Measurements from ENCODE around the gene DHRS4.
A peak's percentile ranks its signal among the peaks of the same experiment; 100 is the strongest.
"Not testable (repeated sequence)": the region's sequence is repeated elsewhere in the genome, so short reads cannot be mapped to it uniquely, and the experiment has no call there.

The DHRS4 gene

DNA sequence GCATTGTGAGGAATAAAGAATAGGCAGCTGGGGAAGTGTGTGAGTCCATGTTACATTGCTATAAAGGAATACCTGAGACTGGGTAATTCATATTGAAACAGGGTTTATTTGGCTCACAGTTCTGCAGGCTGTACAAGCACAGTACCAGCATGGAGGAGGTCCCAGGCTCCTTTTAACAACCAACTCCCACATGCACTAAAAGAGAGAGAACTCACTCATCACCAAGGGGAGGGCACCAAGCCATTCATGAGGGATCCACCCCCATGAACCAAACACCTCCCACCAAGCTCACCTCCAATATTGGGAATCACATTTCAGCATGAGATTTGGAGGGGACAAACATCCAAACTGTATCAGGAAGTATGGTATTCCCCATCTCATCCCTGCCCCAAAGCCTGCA, 11.9 kb upstream of the DHRS4 start:
- DNase-seq: no peak

DNA sequence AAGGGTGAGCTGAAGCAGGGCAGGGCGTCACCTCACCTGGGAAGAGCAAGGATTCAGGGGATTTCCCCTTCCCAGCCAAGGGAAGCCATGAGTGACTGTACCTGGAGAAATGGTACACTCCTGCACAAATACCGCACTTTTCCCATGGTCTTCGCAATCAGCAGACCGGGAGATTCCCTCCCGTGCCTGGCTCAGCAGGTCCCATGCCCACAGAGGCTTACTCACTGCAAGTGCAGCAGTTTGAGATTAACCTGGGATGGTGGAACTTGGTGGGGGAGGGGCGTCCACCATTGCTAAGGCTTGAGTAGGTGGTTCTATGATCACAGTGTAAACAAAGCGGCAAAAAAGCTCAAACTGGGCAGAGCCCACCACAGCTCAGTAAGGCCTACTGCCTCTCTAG, 11.0 kb upstream of the DHRS4 start:
- no peak for DNase-seq

DNA sequence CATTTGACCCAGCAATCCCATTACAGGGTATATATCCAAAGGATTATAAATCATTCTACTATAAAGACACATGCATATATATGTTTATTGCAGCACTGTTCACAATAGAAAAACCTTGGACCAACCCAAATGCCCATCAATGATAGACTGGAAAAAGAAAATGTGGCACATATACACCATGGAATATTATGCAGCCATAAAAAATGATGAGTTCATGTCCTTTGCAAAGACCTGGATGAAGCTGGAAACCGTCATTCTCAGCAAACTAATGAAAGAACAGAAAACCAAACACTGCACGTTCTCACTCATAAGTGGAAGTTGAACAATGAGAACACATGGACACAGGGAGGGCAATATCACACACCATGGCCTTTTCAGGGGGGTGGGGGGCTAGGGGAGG, 4.5 kb upstream of the DHRS4 start:
- not testable (repeated sequence) for DNase-seq

DNA sequence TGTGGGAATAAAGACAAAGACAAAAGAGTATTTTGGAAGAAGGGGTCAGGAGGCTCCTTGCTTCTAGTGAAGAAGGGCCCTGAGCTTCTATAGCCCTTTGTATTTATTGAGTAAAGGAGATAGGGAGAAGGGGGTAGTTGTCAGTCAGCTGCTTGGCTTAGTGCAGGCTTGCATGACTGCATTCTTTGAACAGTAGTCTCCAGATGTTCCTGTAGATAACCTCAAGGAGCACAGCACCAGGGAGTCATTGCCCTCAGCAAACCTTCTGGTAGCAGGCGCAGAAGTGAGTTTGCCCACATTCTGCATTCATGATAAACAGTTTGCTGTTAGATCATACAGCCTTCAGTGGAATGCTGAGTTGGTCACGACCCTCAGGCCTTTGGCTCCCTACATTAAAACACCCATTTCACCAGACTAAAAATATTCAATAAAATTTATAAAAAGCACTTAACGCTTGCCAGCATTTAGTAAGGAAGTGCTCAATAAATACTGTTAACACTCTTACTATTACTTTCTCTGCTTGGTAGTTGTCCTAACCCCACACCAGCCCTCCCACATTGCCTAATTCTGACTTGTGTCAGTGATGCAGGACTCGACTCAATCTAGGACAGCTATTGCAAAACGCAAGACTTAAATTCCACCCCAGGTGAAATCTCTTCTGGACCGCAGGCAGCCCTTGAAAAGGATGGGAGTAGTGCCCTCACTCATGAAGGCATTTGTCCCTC, 3.0 kb upstream of the DHRS4 start:
- DNase-seq: no peak

DNA sequence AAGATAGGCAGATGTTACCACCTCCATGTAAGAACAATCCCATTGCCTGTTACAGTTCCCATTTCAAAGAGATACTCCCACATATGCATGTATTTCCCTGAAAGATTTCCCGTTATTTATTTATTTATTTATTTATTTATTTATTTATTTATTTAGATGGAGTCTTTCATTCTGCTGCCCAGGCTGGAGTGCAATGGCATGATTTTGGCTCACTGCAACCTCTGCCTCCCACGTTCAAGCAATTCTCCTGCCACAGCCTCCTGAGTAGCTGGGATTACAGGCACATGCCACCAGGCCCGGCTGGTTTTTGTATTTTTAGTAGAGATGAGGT, 2.5 kb upstream of the DHRS4 start:
- DNase-seq: not testable (repeated sequence)

DNA sequence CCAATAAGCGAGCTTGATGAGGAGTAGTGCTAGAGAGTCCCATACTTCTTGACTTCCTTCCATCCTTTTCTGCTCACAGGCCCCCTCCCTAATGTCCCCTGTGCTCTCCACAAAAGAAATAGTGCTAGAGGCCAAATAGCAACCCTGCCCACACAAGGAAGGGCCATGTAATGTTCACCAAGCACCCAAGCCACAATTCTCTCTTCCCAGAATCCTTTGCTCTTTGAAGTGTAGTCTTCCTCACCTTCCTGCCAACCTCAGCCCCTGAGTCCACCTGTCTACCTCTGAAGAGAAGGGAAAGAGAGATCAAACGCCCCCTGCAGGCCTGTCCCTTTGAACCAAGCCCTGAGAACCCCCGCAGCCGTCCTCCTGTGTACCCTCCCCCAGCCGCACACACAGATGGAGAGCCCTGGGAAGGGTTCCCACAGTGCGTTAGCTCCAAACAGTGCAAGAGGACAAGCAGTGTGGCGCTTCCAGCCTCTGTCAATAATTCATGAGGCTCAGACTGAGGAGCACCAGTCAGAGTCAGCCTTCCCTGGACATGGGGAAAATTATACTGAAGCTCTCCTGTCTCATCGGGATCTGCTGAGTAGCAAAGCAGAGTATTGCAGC, 1.9 kb upstream of the DHRS4 start:
- no peak for DNase-seq

DNA sequence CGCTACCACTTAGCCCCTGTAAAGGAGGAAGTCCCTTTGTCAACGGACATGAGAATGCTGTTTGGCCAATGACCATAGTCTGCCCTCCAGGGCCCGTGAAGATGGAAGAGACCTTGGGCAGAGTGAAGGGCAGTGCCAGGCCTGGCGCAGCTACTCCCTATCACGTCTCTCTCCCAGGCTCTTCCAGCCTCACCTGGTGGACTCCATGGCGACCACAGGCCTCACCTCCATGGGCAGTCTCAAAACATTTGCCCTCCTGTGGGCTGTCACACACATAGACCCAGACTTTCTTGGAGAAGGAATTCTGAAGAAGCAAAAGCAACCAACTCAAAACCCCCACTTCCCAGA, 480 bp upstream of the DHRS4 start:
- DNase-seq: not testable (repeated sequence)

DNA sequence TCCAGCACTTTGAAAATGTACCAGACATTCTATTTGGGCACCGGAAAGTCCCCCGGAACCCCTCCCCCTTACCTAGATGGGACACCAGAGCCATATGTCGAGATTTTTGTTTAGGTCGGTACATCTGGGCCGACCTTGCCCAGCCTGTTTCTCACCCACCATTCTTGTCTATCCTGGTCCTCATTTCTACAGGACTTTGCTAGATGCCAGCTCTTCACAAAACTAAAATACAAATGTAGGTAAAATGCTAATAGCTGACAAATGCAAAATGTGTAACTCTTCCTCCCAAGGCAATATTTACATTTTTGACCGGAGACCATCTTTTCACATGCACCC, 677 bp downstream of the DHRS4 start:
- not testable (repeated sequence) for DNase-seq

DNA sequence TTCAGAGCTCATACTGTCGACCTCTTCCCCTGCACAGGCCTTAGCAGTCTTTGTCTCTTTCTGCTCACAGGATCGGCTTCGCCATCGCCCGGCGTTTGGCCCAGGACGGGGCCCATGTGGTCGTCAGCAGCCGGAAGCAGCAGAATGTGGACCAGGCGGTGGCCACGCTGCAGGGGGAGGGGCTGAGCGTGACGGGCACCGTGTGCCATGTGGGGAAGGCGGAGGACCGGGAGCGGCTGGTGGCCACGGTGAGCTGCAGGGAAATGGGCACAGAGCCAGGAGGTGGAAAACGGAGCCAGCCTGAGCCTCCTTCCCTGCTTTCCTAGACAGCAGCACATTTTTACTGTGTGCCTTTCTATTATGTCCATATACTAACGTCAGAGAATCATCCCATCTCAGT, 1.4 kb downstream of the DHRS4 start:
- not testable (repeated sequence) for DNase-seq

DNA sequence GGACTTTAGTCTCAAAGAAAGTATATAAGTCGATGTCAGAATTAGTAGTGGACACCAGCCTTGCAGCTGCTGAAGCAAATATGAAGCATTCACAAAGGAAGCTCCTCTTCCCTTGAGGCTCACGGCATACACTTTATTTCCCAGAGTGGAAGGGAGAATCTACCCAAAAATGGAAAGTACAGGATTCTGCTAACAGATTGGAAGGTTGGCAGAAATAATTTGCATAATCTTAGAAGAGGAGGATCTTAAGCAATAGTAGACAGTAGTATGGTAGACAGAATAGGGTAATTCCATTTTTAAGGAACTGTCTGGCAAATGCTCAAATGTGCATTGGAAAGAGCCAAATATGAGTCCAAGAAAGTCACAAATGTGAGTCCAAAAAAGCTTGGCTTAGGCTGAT, 2.2 kb downstream of the DHRS4 start:
- not testable (repeated sequence) for DNase-seq

DNA sequence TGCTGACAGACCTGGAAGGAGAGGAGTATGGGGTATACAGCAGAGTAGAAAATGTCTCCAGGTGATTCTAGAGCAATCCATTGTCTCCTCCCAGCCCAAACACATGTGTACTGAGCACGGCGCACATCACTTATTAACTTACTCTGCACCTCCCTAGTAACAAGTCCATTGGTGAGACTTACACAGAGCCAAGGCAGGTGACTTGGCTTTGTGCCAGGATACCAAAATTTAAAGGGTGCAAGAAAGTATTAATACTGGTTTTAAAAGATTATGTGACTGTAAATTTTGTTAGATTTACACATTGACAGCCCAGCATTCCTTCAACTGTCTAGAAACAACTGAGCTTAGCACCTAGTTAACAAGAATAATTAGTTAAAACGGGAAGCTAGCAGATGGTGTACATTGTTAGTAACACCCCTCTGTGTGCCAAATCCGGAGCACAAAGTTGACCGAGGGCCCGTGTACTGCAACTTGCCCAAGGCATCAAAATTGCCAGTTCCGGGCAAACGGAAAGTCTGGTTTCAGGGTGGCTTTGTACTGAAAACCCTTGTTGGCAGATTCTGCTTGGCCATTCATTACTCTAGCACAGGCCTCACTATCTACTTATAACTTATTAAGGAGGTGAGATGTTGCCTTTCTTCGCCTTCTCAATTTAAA, 4.5 kb downstream of the DHRS4 start:
- not testable (repeated sequence) for DNase-seq

DNA sequence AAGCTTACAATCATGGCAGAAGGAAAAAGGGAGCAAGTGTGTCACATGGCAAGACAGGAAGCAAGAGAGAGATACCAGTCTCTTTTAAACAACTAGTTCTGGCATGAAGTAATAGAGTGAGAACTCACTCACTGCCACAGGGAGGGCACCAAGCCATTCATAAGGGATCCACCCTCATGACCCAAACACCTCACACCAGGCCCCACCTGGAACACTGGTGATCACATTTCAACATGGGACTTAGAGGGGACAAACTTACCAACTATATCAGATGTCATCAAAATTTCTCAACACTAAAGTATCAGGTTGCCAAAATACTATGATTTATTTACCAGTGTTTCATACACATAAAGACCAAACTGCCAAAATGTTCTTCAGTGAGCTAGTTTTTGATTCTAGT, 7.3 kb downstream of the DHRS4 start:
- not testable (repeated sequence) for DNase-seq

DNA sequence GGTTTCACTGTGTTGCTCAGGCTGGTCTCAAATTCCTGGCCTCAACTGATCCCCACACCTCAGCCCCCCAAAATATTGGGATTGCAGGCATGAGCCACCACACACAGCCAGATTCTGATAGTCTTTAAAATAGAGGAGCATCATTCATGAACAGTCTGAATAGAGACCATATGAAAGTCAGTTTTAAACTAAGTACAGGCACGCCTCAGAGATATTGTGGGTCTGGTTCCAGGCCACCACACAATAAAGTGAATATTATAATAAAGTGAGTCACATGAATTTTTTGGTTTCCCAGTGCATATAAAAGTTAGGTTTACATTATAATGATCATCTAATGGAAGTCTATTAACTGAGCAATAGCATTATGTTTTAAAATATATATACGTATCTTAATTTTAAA, 8.1 kb downstream of the DHRS4 start:
- DNase-seq: not testable (repeated sequence)

DNA sequence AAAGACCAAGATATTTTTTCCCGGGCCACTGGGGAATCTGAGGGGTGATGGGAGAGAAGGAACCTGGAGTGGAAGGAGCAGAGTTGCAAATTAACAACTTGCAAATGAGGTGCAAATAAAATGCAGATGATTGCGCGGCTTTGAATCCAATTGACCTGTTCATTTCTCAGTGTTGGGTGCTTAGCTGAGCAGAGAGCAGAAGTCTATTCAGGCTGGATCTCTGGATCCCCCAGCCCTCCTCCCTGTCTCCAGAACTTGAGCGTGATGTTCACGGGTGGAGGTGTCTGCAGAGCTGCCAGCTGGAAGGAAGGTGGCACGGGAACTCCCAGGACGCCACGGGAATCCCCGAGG, 15.5 kb downstream of the DHRS4 start:
- not testable (repeated sequence) for DNase-seq

DNA sequence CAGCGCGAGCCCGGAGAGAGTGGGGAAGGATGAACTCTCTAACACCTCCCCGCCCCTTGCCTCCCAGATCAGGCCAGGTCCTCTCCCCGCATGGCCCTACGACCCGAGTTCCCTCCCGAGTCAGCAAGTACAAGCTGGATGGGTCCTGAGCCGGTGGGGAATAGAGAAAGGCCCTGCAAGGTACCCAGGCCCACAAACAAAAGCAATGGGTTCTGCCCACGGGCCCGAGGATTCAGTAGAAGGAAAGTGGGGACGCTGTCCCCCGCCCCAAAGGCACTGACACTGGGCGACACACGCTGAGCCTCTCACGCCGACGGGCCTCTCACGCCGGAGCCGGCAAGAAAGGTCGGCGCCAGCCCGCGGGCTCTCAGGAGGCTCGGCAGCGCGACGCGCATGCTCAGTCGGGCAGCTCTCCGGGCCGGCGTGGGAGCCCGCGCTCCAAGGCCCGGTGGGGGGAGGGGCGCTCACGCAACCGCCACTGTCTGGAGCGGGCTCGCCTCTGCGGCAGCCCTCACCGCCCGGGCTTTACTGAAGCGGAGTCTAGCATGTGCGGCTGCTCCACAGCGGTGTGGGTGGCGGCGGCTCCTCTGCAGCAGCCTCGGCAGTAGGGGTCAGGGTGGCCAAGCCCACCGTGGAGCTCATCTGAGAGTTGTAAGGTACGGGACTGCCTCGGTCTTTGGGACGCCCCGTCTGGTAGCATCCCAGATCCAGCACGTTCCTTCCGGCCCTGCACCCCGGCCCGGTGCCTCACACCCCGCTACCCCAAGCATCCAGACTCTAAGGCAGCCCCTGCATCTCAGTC, 16.1 kb downstream of the DHRS4 start:
- DNase-seq: peak; percentile 36

DNA sequence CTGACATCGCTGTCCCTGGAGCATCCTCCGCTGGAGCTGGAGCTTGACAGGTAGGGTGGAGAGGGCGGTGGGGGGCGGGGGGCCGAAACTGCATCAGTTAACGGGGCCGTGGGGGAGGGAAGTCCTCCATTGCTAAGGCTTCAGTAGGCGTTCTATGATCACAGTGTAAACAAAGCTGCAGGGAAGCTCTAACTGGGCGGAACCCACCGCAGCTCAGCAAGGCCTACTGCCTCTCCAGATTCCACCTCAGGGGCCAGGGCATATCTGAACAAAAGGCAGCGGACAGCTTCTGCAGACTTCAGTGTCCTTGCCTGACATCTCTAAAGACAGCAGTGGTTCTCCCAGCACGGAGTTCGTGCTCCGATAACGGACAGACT, 16.7 kb downstream of the DHRS4 start:
- not testable (repeated sequence) for DNase-seq

DNA sequence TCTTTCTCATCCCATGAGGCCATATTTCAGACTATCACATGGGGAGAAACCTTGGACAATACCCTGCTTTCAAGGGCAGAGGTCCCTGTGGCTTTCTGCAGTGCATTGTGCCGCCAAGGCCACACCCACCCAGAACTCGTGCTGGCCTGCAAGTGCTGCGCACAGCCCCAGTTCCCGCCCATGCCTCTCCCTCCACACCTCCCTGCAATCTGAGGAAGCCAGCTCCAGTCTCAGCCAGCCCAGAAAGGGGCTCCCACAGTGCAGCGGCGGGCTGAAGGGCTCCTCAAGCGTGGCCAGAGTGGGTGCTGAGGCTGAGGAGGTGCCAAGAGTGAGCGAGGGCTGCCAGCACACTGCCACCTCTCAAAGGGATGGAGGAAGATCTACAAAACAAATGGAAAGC, 19.6 kb downstream of the DHRS4 start:
- not testable (repeated sequence) for DNase-seq

DNA sequence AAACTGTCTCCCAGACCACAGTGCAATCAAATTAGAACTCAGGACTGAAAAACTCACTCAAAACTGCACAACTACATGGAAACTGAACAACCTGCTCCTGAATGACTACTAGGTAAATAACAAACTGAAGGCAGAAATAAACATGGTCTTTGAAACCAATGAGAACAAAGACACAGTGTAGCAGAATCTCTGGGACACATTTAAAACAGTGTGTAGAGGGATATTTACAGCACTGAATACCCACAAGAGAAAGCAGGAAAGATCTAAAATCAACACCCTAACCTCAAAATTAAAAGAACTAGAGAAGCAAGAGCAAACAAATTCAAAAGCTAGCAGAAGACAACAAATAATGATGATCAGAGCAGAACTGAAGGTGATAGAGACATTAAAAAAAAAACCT, 20.5 kb downstream of the DHRS4 start:
- DNase-seq: not testable (repeated sequence)

DNA sequence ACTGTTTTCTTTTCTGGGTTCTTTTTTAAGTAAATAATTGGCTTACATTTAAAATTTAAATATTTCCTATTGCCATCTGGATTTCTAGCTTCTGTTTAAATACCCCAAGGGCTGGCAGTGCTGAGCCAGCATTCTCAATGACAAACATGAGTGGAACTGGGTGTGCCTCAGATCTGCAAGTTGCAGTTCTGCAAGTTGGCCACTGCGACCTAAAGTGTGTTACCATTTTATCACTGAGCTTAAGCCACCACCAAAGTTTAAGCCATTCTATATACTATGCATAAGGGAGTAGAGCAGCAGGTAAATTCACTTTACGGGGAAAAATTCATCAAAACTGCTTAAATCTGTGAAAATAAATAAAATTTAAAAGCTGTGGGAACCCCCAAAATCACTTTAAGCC, 23.6 kb downstream of the DHRS4 start:
- not testable (repeated sequence) for DNase-seq

DNA sequence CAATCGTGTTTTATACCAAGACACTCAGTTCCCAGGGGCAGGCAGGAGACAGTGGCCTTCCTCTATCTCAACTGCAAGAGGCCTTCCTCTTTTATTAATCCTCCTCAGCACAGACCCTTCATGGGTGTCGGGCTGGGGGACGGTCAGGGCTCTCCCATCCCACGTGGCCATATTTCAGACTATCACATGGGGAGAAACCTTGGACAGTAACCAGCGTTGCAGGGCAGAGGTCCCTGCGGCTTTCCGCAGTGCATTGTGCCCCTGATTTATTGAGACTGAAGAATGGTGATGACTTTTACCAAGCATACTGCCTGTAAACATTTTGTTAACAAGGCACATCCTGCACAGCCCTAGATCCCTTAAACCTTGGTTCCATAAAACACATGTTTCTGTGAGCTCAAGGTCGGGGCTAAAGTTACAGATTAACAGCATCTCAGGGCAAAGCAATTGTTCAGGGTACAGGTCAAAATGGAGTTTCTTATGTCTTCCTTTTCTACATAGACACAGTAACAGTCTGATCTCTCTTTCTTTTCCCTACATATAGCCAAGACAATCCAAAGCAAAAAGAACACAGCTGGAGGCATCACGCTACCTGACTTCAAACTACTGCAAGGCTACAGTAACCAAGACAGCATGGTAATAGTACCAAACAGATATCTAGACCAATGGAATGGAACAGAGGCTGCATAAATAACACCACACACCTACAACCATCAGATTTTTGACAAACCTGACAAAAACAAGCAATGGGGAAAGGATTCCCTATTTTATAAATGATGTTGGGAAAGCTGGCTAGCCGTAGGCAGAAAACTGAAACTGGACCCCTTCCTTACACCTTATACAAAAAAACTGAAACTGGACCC, 28.6 kb downstream of the DHRS4 start:
- DNase-seq: not testable (repeated sequence)

DNA sequence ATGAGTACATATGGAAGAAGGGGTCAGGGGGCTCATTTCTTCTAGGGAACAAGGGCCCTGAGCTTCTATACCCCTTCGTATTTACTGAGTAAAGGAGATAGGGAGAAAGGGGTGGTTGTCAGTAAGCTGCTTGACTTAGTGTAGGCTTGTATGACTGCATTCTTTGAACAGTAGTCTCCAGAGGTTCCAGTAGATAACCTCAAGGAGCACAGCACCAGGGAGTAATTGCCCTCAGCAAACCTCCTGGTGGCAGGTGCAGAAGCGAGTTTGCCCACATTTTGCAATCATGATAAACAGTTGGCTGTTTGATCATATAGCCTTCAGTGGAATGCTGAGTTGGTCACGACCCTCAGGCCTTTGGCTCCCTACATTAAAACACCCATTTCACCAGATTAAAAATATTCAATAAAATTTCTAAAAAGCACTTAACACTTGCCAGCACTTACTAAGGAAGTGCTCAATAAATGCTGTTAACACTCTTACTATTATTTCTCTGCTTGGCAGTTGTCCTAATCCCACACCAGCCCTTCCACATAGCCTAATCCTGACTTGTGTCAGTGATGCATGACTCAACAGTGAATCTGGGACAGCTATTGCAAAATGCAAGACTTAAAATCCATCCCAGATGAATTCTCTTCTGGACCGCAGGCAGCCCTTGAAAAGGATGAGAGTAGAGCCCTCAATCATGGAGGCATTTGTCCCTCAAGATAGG, 31.5 kb downstream of the DHRS4 start:
- peak; percentile 95 for DNase-seq

DNA sequence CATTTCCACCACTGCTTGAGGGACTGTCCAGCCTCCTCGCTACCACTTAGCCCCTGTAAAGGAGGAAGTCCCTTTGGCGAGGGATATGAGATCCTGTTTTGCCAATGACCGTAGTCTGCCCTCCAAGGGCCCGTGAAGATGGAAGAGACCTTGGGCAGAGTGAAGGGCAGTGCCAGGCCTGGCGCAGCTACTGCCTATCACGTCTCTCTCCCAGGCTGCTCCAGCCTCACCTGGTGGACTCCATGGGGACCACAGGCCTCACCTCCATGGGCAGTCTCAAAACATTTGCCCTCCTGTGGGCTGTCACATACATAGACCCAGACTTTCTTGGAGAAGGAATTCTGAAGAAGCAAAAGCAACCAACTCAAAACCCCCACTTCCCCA, 34.6 kb downstream of the DHRS4 start:
- DNase-seq: not testable (repeated sequence)
